HepG2 (cell line): ENCODE results near the gene TCOF1. TPM values are rescaled to one million over a fixed set of nuclear protein-coding genes. Genes with fewer than 3 reads are reported as not detected.
A peak's percentile ranks its signal among the peaks of the same experiment; 100 is the strongest.

ENCODE experiments used
- ARID5B ChIP-seq: IDR thresholded peaks from 2 replicates; pipeline ENCODE4 v1.4.0; 2020; ENCODE audit warnings: mild to moderate bottlenecking, missing genetic modification reagents
- CSRNP1 ChIP-seq: sonication (generic); formaldehyde crosslinking; IDR thresholded peaks from 2 replicates; pipeline ENCODE4 v1.8.1; 2023; ENCODE audit warnings: mild to moderate bottlenecking, missing genetic modification reagents
- EP300 ChIP-seq, 3 experiments: sonication (generic) in 1 of 3; formaldehyde crosslinking in 1 of 3; IDR thresholded peaks; 2 replicates each; pipeline versions ENCODE4 v1.5.1 to v1.6.1; 2011 to 2020; ENCODE audit warnings: low read depth in 2 of 3, low read length in 2 of 3, borderline replicate concordance in 1 of 3, improper control_type of control experiment in 1 of 3, mild to moderate bottlenecking in 1 of 3, missing genetic modification reagents in 1 of 3, moderate library complexity in 1 of 3
- HDAC1 ChIP-seq: sonication (generic); formaldehyde crosslinking; IDR thresholded peaks from 2 replicates; pipeline ENCODE4 v1.5.1; 2020; ENCODE audit warnings: mild to moderate bottlenecking, missing genetic modification reagents
- HMG20A ChIP-seq: IDR thresholded peaks from 2 replicates; pipeline ENCODE4 v1.6.1; 2016; ENCODE audit warnings: borderline replicate concordance
- NR2C2 ChIP-seq: sonication (generic); formaldehyde crosslinking; IDR thresholded peaks from 2 replicates; pipeline ENCODE4 v1.4.0; 2020; ENCODE audit warnings: missing genetic modification reagents, mild to moderate bottlenecking, moderate library complexity, borderline replicate concordance
- SAP130 ChIP-seq: IDR thresholded peaks from 2 replicates; pipeline ENCODE4 v1.6.1; 2016; ENCODE audit warnings: low read depth
- SRSF9 ChIP-seq: fragments of 200-400 bp; formaldehyde crosslinking; IDR thresholded peaks from 2 replicates; pipeline ENCODE4 v1.6.1; 2018; ENCODE audit warnings: borderline replicate concordance, mild to moderate bottlenecking, low read depth, low read length; ENCODE audit not compliant: insufficient read depth, poor library complexity, severe bottlenecking
- TEAD3 ChIP-seq: optimal IDR thresholded peaks from 2 replicates; pipeline ENCODE3; 2016; ENCODE audit warnings: borderline replicate concordance
- THAP9 ChIP-seq: sonication (generic); formaldehyde crosslinking; IDR thresholded peaks from 2 replicates; pipeline ENCODE4; 2020; ENCODE audit warnings: missing genetic modification reagents, mild to moderate bottlenecking, borderline replicate concordance
- THRA ChIP-seq: sonication (generic); formaldehyde crosslinking; IDR thresholded peaks from 2 replicates; pipeline ENCODE4 v1.4.0; 2020; ENCODE audit warnings: missing genetic modification reagents, borderline replicate concordance
- ZNF12 ChIP-seq: sonication (generic); formaldehyde crosslinking; IDR thresholded peaks from 2 replicates; pipeline ENCODE4 v1.5.0; 2020; ENCODE audit warnings: missing genetic modification reagents
- ZNF430 ChIP-seq: sonication (generic); formaldehyde crosslinking; IDR thresholded peaks from 2 replicates; pipeline ENCODE4 v1.9.0; 2021; ENCODE audit warnings: mild to moderate bottlenecking, missing genetic modification reagents
- ZNF644 ChIP-seq: IDR thresholded peaks from 2 replicates; pipeline ENCODE4 v1.6.1; 2016; ENCODE audit warnings: low read depth
- polyA plus RNA-seq, 8 experiments: library from polyadenylated mRNA; depleted of rRNA in 3 of 8; stranded (reverse) in 7 of 8; unstranded in 1 of 8; fragments of >200 nt; fragmentation: Illumina TruSeq in 4 of 8; extraction: Trizol in 4 of 8; gene quantifications; 2 replicates each; pipeline versions ENCODE4 v1.2.1 to v1.2.3, GENCODE V29; 2011 to 2016; ENCODE audit warnings: low read depth in 4 of 8, missing spikeins in 1 of 8, mixed read lengths in 1 of 8; ENCODE audit not compliant: insufficient read depth in 1 of 8
- total RNA-seq, 5 experiments: library from RNA; depleted of rRNA; stranded (reverse); fragments of >200 nt; fragmentation: Illumina TruSeq; extraction: Trizol; gene quantifications; 2 replicates each; pipeline ENCODE4 v1.2.3, GENCODE V29; 2016; ENCODE audit warnings: low read depth in 1 of 5

The TCOF1 gene
- total and polyA plus RNA-seq, 2 of the 13 experiments (the other 11 are each of a cell fraction or from before 2014, with no cell fraction given): 10.1 to 41.6 TPM

- TF ChIP-seq ARID5B: peak; percentile 68
- peak; percentile 34; the same call in 1 of the 2 replicates for TF ChIP-seq THRA
- TF ChIP-seq CSRNP1 (CRISPR knock-in tag): peak; percentile 62; the same call in 1 of the 2 replicates
- peak; percentile 69; the same call in 1 of the 2 replicates for TF ChIP-seq HMG20A (CRISPR knock-in tag)
- TF ChIP-seq NR2C2 (CRISPR knock-in tag): peak; percentile 75
- 0 out of 2 replicates have a peak, but pooled peaks have one; percentile 29 for TF ChIP-seq THAP9 (CRISPR knock-in tag)
- peak; percentile 73 for TF ChIP-seq ZNF644 (CRISPR knock-in tag)
- TF ChIP-seq HDAC1 (CRISPR knock-in tag): peak; percentile 19; the same call in 1 of the 2 replicates
- peak in 1 of 2 experiments; percentile 56; a peak in 2 of 4 replicates for TF ChIP-seq EP300 (IDR thresholded peaks at IDR 0.05; ENCODE audit: low read depth in 2 of 2, low read length in 2 of 2)
- 0 out of 2 replicates have a peak, but pooled peaks have one; percentile 69 for TF ChIP-seq EP300 (CRISPR knock-in tag; IDR thresholded peaks at IDR 0.05; ENCODE audit: borderline replicate concordance)
- TF ChIP-seq TEAD3 (CRISPR knock-in tag): peak; percentile 75
- peak; percentile 58; the same call in 1 of the 2 replicates for TF ChIP-seq SAP130
- 0 out of 2 replicates have a peak, but pooled peaks have one; percentile 29 for TF ChIP-seq ZNF12 (CRISPR knock-in tag)
- TF ChIP-seq SRSF9: no peak
- no peak for TF ChIP-seq ZNF430 (CRISPR knock-in tag)
These were observed 40.2 kb upstream of the TCOF1 start (continued) for GRCh38 chr5:150317048-150318003.
